Breast epithelium (tissue), 3 donors: ENCODE measurements around the gene MDGA2.

Experiments
- CTCF ChIP-seq, 3 donors: fragments of 450-650 bp; IDR thresholded peaks; one replicate each; pipeline ENCODE4 v1.5.1; 2016 to 2017; ENCODE audit warnings: antibody characterized with exemption in 3 of 3, mild to moderate bottlenecking in 3 of 3, moderate library complexity in 3 of 3
- POLR2A ChIP-seq: fragments of 450-650 bp; IDR thresholded peaks from one replicate; pipeline ENCODE4 v1.6.1; 2016; ENCODE audit warnings: antibody characterized with exemption, mild to moderate bottlenecking, moderate library complexity
- POLR2AphosphoS5 ChIP-seq, 3 donors: sonication (generic); formaldehyde crosslinking; IDR thresholded peaks; one replicate each; pipeline ENCODE4 v1.6.1; 2017; ENCODE audit warnings: antibody characterized with exemption in 3 of 3

GRCh38 chr14:47389535-47389934 lies 285.9 kb downstream of the MDGA2 start:
- TF ChIP-seq CTCF (IDR thresholded peaks at IDR 0.05): no peak
- TF ChIP-seq POLR2A: no peak
- no peak for TF ChIP-seq POLR2AphosphoS5 (IDR thresholded peaks at IDR 0.05)
